ENCODE results near the gene PLEKHA4. TPM values are rescaled to one million over a fixed set of nuclear protein-coding genes. Genes with fewer than 3 reads are reported as not detected.

The PLEKHA4 gene
- total and polyA plus RNA-seq, 2 of the 13 experiments (the other 11 are each of a cell fraction or from before 2014, with no cell fraction given) = 4.8 to 6.0 TPM

DNA sequence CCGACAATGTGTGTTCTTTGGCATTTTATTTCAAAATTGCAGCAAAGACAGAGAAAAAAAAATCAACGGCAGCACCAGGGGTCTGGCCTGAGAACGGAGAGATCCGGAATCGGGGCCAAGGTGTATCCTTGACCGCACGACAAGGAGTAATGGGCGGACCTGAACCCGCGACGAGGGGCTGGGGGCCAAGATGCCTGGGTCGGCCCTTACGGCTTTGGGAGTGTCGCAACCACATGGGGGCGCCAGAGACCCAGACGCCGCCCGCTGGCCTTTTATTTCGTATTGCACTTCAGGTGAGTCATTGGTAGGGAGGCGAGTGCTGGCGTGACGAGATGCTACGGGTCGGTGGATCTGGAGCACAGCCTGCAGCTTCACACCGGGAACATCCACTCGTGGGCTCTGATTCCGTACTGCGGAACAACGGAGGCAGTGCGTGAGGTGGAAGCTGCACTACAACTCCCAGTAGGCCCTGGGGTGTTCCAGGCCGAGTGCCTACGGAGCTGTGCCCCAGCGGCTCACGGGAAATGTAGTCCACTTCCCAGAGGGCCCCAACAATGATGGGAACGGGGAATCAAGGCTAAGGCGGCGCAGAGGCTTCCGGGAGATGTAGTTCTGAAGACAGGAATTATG lies 73.2 kb downstream of the PLEKHA4 start (continued):
- TF ChIP-seq NR1H2 (CRISPR knock-in tag; IDR thresholded peaks at IDR 0.05; ENCODE audit: borderline replicate concordance, low read depth) = no peak
- TF ChIP-seq SRSF4 (IDR thresholded peaks at IDR 0.05; ENCODE audit: low read depth, low read length, poor library complexity, severe bottlenecking) = no peak
- TF ChIP-seq SATB2 (CRISPR knock-in tag; IDR thresholded peaks at IDR 0.05) = no peak
- peak; percentile 88 for TF ChIP-seq STAG1 (CRISPR knock-in tag; IDR thresholded peaks at IDR 0.05)
- TF ChIP-seq ZNF468 (CRISPR knock-in tag; IDR thresholded peaks at IDR 0.05) = no peak
- no peak for TF ChIP-seq TAF15 (IDR thresholded peaks at IDR 0.05; ENCODE audit: low read depth, low read length, poor library complexity, severe bottlenecking)
- no peak for TF ChIP-seq SNAI1 (CRISPR knock-in tag; IDR thresholded peaks at IDR 0.05; ENCODE audit: borderline replicate concordance)
- TF ChIP-seq NFATC3 (CRISPR knock-in tag; IDR thresholded peaks at IDR 0.05) = no peak
- no peak for TF ChIP-seq ZNF101 (CRISPR knock-in tag; IDR thresholded peaks at IDR 0.05; ENCODE audit: borderline replicate concordance, low read depth)
- TF ChIP-seq SSRP1 (CRISPR knock-in tag; IDR thresholded peaks at IDR 0.05) = no peak
- TF ChIP-seq GABPA (IDR thresholded peaks at IDR 0.05; ENCODE audit: low read depth, low read length) = peak; percentile 37; the same call in 1 of the 2 replicates
- TF ChIP-seq GABPA (CRISPR knock-in tag; IDR thresholded peaks at IDR 0.05; ENCODE audit: low read depth) = peak; percentile 79
- no peak for TF ChIP-seq CHCHD3 (CRISPR knock-in tag; IDR thresholded peaks at IDR 0.05)
- TF ChIP-seq MZF1 (CRISPR knock-in tag; IDR thresholded peaks at IDR 0.05; ENCODE audit: borderline replicate concordance) = no peak
- no peak for TF ChIP-seq ZBTB2 (CRISPR knock-in tag; IDR thresholded peaks at IDR 0.05; ENCODE audit: low read depth)
- TF ChIP-seq HNRNPL (IDR thresholded peaks at IDR 0.05; ENCODE audit: low read depth, low read length) = no peak
- TF ChIP-seq E2F5 (CRISPR knock-in tag; conservative IDR thresholded peaks at IDR 0.05) = no peak
- no peak for TF ChIP-seq ELF4 (CRISPR knock-in tag; IDR thresholded peaks at IDR 0.05; ENCODE audit: borderline replicate concordance)
- TF ChIP-seq ZNF615 (CRISPR knock-in tag; IDR thresholded peaks at IDR 0.05; ENCODE audit: borderline replicate concordance) = no peak
- TF ChIP-seq ZBTB44 (CRISPR knock-in tag; IDR thresholded peaks at IDR 0.05) = no peak
- TF ChIP-seq JUNB (CRISPR knock-in tag; IDR thresholded peaks at IDR 0.05; ENCODE audit: borderline replicate concordance) = no peak
- no peak for TF ChIP-seq JARID2 (CRISPR knock-in tag; IDR thresholded peaks at IDR 0.05; ENCODE audit: insufficient replicate concordance)
- TF ChIP-seq IKZF4 (CRISPR knock-in tag; IDR thresholded peaks at IDR 0.05; ENCODE audit: borderline replicate concordance, low read depth, not compliant biosample characterization) = no peak
- TF ChIP-seq ZNF781 (CRISPR knock-in tag; IDR thresholded peaks at IDR 0.05; ENCODE audit: borderline replicate concordance, not compliant biosample characterization) = no peak
- TF ChIP-seq, protein P1, sequence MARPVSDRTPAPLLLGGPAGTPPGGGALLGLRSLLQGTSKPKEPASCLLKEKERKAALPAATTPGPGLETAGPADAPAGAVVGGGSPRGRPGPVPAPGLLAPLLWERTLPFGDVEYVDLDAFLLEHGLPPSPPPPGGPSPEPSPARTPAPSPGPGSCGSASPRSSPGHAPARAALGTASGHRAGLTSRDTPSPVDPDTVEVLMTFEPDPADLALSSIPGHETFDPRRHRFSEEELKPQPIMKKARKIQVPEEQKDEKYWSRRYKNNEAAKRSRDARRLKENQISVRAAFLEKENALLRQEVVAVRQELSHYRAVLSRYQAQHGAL (CRISPR knock-in tag; IDR thresholded peaks at IDR 0.05; ENCODE audit: not compliant biosample characterization) = no peak
- no peak for TF ChIP-seq ZNF660 (CRISPR knock-in tag; IDR thresholded peaks at IDR 0.05; ENCODE audit: borderline replicate concordance, low read depth)
